ENCODE measurements around the gene DNMT3A.
A peak's percentile ranks its signal among the peaks of the same experiment; 100 is the strongest.

The DNMT3A gene

DNA sequence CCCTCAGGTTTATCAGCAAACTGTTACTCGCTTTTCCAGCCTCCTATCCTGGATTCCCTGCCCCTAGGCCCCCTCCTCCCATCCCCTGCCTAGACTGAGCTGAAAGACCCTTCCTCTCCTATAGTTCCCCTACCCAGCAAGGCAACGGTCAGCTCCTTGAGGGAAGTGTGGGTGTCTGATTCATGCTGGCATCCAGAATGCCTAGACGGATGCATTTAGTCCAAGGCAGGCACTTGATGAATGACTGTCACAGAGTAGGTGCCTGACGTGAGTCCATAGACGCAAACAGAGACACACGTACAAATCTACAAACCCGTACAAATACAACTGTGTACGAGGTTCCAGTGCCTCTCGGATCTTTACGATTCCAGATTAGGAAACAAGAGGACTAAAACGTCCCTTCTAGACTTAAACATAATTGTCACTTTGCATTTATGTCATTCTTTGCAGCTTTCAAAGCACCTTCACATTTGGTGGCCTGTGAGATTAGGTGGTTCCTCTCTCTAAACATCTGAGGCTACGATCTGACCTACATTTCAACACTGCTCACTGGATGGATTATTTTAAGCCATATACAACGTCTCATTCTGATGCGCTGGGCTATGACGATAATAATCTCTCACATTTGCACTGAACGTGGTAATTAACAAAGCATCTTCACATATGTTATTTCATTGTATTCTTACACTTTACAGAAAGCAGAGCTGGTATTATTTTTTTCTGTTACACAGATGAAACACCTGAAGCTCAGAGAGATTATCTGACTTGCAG, 36.7 kb downstream of the DNMT3A start:
- no peak overlapping the region for H3K4me3 ChIP-seq (ENCODE audit: control insufficient read depth, low read depth, low read length)
- no peak for DNase-seq (ENCODE audit: low read depth)
- TF ChIP-seq, protein P1, sequence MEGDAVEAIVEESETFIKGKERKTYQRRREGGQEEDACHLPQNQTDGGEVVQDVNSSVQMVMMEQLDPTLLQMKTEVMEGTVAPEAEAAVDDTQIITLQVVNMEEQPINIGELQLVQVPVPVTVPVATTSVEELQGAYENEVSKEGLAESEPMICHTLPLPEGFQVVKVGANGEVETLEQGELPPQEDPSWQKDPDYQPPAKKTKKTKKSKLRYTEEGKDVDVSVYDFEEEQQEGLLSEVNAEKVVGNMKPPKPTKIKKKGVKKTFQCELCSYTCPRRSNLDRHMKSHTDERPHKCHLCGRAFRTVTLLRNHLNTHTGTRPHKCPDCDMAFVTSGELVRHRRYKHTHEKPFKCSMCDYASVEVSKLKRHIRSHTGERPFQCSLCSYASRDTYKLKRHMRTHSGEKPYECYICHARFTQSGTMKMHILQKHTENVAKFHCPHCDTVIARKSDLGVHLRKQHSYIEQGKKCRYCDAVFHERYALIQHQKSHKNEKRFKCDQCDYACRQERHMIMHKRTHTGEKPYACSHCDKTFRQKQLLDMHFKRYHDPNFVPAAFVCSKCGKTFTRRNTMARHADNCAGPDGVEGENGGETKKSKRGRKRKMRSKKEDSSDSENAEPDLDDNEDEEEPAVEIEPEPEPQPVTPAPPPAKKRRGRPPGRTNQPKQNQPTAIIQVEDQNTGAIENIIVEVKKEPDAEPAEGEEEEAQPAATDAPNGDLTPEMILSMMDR (conservative IDR thresholded peaks at IDR 0.05; ENCODE audit: control insufficient read depth, insufficient read depth, low read depth, low read length): no peak

DNA sequence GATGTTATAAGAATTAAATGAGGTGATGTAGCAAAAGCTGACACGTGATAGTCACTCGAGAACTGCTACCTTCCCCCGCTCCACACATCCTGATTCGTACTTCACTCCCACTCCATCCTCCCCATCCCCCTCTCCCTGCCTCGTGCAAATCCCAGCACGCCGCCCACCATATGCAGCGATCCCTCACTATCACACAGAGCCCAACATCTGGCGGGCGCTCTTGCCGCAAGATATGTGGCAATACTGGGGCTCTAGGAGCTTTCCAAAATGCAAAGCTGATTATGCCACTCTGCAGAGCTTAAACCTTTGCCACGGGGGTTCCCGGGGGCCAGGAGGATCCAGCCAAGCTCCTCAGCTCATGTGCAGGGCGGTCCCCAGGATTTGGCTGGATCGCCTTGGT, 37.4 kb downstream of the DNMT3A start:
- H3K4me3 ChIP-seq (ENCODE audit: control insufficient read depth, low read depth, low read length): no peak overlapping the region
- TF ChIP-seq, protein P1 (conservative IDR thresholded peaks at IDR 0.05; ENCODE audit: control insufficient read depth, insufficient read depth, low read depth, low read length): no peak
- DNase-seq (ENCODE audit: low read depth): peak; percentile 66

DNA sequence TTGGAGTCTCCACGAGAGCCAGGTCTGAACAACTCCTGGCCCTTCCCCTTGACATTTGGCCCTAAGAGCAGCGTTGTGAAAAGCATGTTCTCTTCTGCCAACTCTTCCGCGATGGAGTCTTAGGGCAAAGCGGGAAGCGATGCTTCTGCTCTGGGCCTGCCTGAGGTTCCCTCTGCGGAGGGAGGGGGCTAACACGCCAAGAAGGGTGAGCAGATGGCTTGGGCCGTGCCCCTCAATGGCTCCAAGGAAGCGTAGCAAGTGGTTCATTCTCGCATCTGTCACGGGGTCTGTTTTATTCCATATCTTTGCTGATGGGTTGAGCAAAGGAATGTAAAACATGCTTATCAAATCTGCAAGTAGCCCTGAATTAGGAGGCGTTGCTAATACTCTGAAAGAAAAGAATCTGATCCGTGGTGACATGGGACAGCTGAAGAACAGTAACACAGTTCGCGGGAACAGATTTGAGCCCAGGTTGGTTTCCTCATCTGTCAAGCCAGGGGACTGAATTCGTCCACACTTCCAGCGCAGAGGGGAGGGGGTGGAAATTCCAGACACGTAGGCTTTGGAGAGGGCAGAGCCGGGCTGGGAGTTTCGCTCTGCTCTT, 38.0 kb downstream of the DNMT3A start:
- H3K4me3 ChIP-seq (ENCODE audit: control insufficient read depth, low read depth, low read length): no peak overlapping the region
- TF ChIP-seq, protein P1 (conservative IDR thresholded peaks at IDR 0.05; ENCODE audit: control insufficient read depth, insufficient read depth, low read depth, low read length): no peak
- DNase-seq (ENCODE audit: low read depth): no peak

DNA sequence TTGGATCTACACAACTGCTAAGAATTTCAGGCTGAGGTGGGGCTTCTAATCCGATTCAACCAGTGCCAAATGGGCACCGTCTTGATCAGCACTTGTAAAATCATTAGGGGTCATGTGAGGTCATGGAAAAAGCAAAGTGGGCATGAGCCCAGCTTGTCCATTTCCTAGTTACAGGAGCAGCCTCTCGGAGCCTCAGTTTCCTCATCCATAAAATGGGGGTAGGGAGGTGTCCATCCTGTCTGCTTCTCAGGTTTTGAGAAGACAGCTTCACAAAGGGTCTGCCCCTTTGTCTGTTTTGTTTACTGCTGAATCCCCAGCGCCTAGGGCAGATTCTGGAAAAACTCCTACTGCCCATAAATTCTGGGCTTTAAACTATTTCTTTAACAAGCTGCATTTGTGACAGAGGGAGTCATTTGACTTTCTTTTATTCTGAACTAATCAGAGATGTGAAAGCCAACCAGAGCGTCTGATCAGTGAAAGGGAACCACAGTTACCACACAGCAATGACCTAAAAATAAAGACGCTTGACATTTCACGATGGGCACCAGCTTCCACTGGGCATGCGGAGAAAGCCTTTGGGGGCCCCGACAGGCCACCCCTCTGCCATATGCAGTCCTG, 38.9 kb downstream of the DNMT3A start:
- no peak for DNase-seq (ENCODE audit: low read depth)
- no peak overlapping the region for H3K4me3 ChIP-seq (ENCODE audit: control insufficient read depth, low read depth, low read length)
- TF ChIP-seq, protein P1 (conservative IDR thresholded peaks at IDR 0.05; ENCODE audit: control insufficient read depth, insufficient read depth, low read depth, low read length): no peak

DNA sequence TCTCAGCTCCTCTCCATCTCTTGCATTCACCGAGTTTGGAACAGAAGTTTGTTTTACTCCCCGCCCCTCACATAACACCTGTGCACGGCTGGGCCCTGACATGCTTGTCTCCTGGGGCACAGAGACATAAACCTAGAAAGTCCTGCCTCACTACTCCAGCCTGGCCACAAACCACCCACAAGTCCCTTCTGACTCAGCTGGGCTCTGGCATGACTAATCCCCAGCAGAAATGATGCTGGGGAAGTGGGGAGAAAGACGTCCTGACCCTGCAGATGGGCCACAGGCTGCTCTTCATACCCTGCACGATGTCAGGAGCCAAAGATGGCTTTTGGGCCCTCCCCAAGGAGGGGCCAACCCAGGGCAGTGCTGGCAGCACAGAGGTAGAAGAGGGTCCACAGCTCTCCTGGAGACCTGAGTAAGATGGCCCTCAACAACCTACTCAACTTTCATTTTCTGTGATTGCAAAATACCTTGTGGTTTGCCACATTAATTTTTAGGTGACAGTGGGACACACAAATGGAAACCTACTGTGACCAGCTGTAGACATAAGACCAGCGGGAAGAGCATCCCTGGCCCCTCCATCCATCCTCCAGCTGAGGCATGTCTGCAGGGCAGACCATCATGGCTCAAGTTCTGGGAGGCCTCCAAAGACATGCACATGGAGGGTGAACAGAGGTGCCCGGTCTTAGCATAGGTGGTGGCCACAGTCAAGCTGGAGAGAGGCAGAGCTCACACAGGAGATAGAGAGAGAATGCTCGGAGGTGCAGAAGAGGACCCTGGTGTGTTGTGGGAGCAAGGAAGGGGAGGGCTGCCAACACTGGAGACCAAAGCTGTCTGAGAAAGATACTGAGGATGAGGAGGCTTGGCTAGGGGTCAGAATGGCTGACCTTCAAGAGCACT, 40.0 kb downstream of the DNMT3A start:
- TF ChIP-seq, protein P1 (conservative IDR thresholded peaks at IDR 0.05; ENCODE audit: control insufficient read depth, insufficient read depth, low read depth, low read length): no peak
- H3K4me3 ChIP-seq (ENCODE audit: control insufficient read depth, low read depth, low read length): no peak overlapping the region
- DNase-seq (ENCODE audit: low read depth): peak; percentile 86

DNA sequence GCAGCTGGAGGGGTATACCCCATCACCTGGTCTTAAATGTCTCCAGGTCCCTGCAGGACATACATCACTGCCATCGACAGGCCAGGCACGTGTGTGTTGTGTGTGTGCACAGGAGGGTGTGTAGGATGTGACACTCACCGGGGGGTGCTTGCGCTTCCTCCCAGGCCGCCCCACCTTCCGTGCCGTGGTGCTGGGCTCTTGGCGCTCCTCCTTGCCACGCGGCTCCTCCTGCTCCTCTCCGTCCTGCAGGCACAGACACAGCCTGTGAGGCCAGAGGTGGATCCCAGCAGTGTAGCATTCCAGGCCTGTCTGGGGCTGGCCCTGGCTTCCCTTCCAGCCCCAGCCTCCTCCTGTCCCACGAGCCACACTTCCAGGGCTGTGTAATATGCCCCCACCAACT, 41.7 kb downstream of the DNMT3A start:
- H3K4me3 ChIP-seq (ENCODE audit: control insufficient read depth, low read depth, low read length): no peak overlapping the region
- TF ChIP-seq, protein P1 (conservative IDR thresholded peaks at IDR 0.05; ENCODE audit: control insufficient read depth, insufficient read depth, low read depth, low read length): no peak
- no peak for DNase-seq (ENCODE audit: low read depth)

Measured in fibroblast of mammary gland (primary cell).